ENCODE data around the gene ZNF780A. TPM values are rescaled to one million over a fixed set of nuclear protein-coding genes. Genes with fewer than 3 reads are reported as not detected.

The ZNF780A gene
- total RNA-seq, 2 experiments from 2014 or later, result 7.8 to 18.3 TPM

DNA sequence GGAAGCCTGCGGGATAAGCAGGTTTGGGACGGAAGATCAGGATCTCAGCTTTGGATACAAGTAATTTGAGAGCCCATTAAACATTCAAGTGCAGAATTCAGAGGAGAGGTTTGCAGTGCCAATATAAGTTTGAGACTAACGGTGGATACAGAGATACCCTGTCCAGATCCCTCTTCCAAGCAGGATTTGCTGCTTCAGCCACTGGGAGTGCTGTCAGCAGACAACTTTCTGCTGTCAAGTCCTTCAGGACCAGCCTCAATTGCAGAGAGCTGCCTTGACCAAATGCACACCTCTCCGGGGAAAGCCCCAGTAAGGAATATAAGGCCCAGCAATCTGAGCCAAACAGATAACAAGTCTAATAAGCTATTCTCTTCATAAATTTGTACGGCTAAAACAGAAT lies 46.1 kb upstream of the ZNF780A start:
- no peak for DNase-seq (ENCODE audit: low spot score)
- no TSS peak for BruUV-seq (replicated peaks)

GRCh38 chr19:40134866-40135265 lies 44.1 kb upstream of the ZNF780A start:
- H3K36me3 ChIP-seq (ENCODE audit: insufficient read depth, low read length), result no peaks in the 10 kb centered on the region
- H3K4me1 ChIP-seq (ENCODE audit: insufficient read depth, low read length, poor library complexity, severe bottlenecking), result no peaks in the 10 kb centered on the region
- H3K79me2 ChIP-seq (ENCODE audit: insufficient read depth, low read depth, low read length), result no peaks in the 10 kb centered on the region
- no peak overlapping the region for H3K4me3 ChIP-seq (ENCODE audit: low read depth, low read length, poor library complexity, severe bottlenecking)
- ChIA-PET CTCF (ENCODE audit: unreplicated experiment) (no interaction called here), POLR2A (interaction anchor here (0.8 kb wide), 1 partner anchor 164 kb away, joined by 3 read pairs; no protein-coding TSS in a partner anchor)
- intact Hi-C loops (cut with micrococcal nuclease; ENCODE audit: unreplicated experiment), result no loop called here
- no peak overlapping the region for H2AFZ ChIP-seq (ENCODE audit: low read length)
- no peaks in the 10 kb centered on the region for H3K9me3 ChIP-seq (ENCODE audit: low read length)
- DNase-seq (ENCODE audit: low spot score), result no peak
- no TSS peak for BruUV-seq (replicated peaks)
- no peak for TF ChIP-seq CTCF (conservative IDR thresholded peaks at IDR 0.05; ENCODE audit: low read length)
- TF ChIP-seq EZH2phosphoT487 (IDR thresholded peaks at IDR 0.05; ENCODE audit: borderline replicate concordance, low read depth, low read length), result no peak
- no peak overlapping the region for H3K4me2 ChIP-seq (ENCODE audit: low read length)
- H4K20me1 ChIP-seq (ENCODE audit: insufficient read depth, low read length), result no peaks in the 10 kb centered on the region
- no peak overlapping the region for H3K27ac ChIP-seq (ENCODE audit: low read depth, low read length, poor library complexity, severe bottlenecking)
- no peaks in the 10 kb centered on the region for H3K9me2 ChIP-seq (ENCODE audit: insufficient read depth, low read length)

More for the DNA sequence above, 46.1 kb upstream of the ZNF780A start:
- TF ChIP-seq EZH2phosphoT487 (IDR thresholded peaks at IDR 0.05; ENCODE audit: borderline replicate concordance, low read depth, low read length) (no peak), CTCF (conservative IDR thresholded peaks at IDR 0.05; ENCODE audit: low read length) (no peak)
- Histone ChIP-seq H3K79me2 (ENCODE audit: insufficient read depth, low read depth, low read length) (no peaks in the 10 kb centered on the region), H3K9me2 (ENCODE audit: insufficient read depth, low read length) (no peaks in the 10 kb centered on the region), H3K4me2 (ENCODE audit: low read length) (no peak overlapping the region), H3K4me1 (ENCODE audit: insufficient read depth, low read length, poor library complexity, severe bottlenecking) (no peaks in the 10 kb centered on the region), H3K4me3 (ENCODE audit: low read depth, low read length, poor library complexity, severe bottlenecking) (no peak overlapping the region), H3K36me3 (ENCODE audit: insufficient read depth, low read length) (no peaks in the 10 kb centered on the region), H2AFZ (ENCODE audit: low read length) (no peak overlapping the region), H4K20me1 (ENCODE audit: insufficient read depth, low read length) (no peaks in the 10 kb centered on the region), H3K27ac (ENCODE audit: low read depth, low read length, poor library complexity, severe bottlenecking) (no peak overlapping the region), H3K9me3 (ENCODE audit: low read length) (no peaks in the 10 kb centered on the region)
- ChIA-PET CTCF (ENCODE audit: unreplicated experiment) (no interaction called here), POLR2A (no interaction called here)
- intact Hi-C loops (cut with micrococcal nuclease; ENCODE audit: unreplicated experiment), result no loop called here

DNA sequence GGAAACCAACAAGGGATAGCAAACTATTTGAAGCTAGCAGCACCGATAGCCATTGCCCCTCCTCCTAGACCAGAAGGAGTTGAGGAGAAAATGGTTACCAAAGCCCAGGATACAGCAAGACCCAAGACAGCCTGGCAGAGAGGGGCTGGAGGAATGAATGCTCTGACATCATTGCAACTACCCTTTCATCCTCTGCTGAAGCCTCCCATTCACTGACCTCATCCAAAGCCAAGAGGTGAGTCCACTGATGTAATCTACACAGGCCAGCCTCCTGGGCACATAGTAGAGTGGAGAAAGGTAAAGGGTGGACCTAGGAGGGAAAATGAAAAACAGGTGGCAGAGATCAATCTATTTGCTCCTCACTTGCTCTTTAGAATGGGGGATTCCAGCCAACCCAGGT lies 42.7 kb upstream of the ZNF780A start:
- no peaks in the 10 kb centered on the region for H3K4me1 ChIP-seq (ENCODE audit: insufficient read depth, low read length, poor library complexity, severe bottlenecking)
- H2AFZ ChIP-seq (ENCODE audit: low read length), result no peak overlapping the region
- H3K4me2 ChIP-seq (ENCODE audit: low read length), result no peak overlapping the region
- no peak overlapping the region for H3K27ac ChIP-seq (ENCODE audit: low read depth, low read length, poor library complexity, severe bottlenecking)
- H3K9me2 ChIP-seq (ENCODE audit: insufficient read depth, low read length), result no peaks in the 10 kb centered on the region
- ChIA-PET CTCF (ENCODE audit: unreplicated experiment) (no interaction called here), POLR2A (no interaction called here)
- intact Hi-C loops (cut with micrococcal nuclease; ENCODE audit: unreplicated experiment), result no loop called here
- H3K9me3 ChIP-seq (ENCODE audit: low read length), result no peaks in the 10 kb centered on the region
- no TSS peak for BruUV-seq (replicated peaks)
- H3K4me3 ChIP-seq (ENCODE audit: low read depth, low read length, poor library complexity, severe bottlenecking), result no peak overlapping the region
- TF ChIP-seq EZH2phosphoT487 (IDR thresholded peaks at IDR 0.05; ENCODE audit: borderline replicate concordance, low read depth, low read length) (no peak), CTCF (conservative IDR thresholded peaks at IDR 0.05; ENCODE audit: low read length) (no peak)
- DNase-seq (ENCODE audit: low spot score), result no peak
- H3K36me3 ChIP-seq (ENCODE audit: insufficient read depth, low read length), result no peaks in the 10 kb centered on the region
- H3K79me2 ChIP-seq (ENCODE audit: insufficient read depth, low read depth, low read length), result no peaks in the 10 kb centered on the region
- no peaks in the 10 kb centered on the region for H4K20me1 ChIP-seq (ENCODE audit: insufficient read depth, low read length)
